GM19452 (cell line): Measurements from ENCODE around the gene MYO15B.

Source experiments
- ATAC-seq: cut with Tn5 transposase; IDR thresholded peaks from one replicate; pipeline ENCODE4 v1.9.1; 2021; ENCODE audit not compliant: unreplicated experiment

Gene MYO15B

DNA sequence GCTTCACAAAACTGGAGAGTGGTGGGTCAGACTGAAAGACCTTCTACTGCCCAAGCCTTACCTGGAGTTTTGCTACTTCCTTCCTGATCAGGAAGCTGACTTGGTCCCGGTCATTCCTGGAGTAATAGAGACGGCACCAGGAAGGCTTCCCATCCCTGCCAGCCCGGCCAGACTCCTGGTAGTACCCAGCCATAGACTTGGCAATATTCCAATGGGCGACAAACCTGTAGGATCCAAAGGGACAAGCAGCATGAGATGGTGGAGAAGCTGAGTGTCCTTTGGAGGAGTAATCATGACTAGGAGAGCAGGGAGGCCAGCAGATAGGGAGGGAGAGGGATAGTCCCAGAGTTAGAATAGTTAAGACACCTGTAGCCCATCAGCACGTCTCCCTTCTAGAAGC lies 70.6 kb downstream of the MYO15B start:
- no peak for ATAC-seq

DNA sequence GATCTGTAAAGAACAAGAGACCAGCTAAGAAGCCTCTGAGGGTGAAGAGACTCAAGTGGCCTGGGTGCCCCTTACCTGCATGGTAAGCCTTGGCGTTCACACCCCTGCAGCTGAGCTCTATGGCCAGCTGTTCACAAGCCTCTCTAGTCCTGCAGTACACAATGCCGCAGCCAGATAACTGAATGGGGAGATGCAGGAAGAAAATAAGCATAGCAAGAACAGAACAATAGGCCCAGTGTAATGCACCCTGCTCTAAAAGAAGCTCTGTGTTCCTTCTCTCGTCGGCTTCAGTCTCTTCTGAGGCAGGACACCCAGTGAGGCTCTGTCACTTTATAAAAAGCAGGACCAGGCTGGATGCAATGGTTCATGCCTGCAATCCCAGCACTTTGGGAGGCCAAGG lies 73.9 kb downstream of the MYO15B start:
- ATAC-seq: no peak

DNA sequence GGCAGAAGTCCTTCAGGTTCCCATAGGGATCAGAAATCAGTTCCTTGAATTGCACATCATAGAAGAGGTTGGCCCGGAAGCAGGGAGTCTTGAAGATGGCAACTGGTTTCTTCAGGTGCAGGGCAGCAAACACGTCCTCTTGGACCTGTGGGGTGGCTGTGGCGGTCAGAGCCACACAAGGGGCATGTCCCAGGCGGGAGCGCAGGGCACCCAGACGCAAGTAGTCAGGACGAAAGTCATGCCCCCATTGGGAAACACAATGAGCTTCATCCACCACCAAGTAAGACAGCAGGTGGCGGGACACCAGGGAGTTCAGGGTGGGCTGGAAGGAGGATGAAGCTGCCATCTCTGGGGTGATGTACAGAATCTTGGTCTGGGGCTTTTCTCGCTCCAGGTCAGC lies 74.9 kb downstream of the MYO15B start:
- ATAC-seq: no peak

DNA sequence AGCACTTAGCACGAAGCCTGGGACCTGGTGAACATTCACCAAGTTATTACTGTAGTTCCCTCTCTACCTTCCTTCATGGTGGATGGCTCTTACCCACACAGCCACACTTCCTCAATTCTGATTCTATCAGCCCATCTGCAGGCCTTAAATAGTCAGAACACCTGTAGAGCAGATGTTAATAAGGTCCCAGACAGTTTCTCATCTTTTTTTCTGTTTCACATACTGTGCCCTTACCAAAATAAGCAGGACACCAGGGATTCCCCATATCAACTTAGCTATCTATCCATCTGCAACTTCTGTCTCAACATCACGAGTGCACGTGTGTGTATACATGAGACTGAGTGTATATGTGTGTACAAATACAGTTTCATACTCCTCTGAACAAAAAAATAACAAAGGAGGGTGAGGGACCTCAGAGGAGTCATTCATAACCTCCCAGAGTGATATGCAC lies 76.5 kb downstream of the MYO15B start:
- peak; percentile 69 for ATAC-seq

DNA sequence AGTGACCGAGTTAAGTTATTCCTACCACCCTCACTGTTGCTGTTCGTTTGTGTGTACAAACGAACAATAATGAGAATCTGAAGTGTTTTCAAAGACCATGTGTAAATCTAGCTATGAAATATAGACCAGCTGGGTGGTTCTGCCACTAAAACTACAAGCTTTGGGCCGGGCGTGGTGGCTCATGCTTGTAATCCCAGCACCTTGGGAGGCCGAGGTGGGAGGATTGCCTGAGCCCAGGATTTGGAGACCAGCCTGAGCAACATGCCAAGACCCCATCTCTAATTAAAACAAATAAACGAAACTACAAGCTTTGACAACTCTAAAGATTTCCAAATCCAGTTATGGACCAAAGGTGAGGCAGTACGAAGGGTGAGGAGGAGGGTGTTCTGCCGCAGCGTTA lies 78.4 kb downstream of the MYO15B start:
- ATAC-seq: no peak

DNA sequence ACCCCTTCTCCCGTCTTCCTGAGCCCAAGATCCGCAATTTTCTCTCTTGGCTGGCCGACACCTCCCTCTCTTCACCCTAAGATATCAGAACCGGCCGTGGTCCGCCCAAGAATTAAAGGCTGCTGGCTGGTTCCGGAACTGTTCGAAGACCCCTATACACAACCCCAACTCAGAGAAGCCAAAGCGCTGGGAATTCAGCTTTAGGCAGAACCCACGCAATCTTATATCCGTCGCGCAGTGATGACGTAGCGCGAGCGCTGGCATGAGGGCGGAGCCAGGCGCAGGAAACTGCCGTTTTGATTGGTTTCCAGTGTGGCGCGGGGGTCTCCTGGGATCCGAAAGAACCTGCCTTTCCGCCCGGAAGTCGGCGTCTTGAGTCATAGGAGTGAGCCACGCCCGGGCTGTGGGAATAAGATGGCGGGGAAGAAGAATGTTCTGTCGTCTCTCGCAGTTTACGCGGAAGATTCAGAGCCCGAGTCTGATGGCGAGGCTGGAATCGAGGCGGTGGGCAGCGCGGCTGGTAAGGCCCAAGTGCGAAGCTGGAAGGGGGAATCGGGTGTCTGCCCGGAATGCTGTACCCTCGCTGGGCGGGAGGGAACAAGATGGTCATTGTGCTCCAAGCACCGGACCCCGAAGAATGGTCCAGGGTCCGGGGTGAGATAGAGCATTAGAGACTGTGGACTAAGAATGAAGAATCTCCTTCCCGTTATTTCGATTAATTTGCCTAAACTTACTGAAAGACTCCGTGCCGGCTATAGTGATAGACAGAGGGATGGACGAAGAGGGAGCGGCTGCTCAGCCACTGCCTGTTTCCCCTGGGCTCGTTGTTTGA lies 79.6 kb downstream of the MYO15B start, which contains the start of the genes RECQL5 and SAP30BP:
RECQL5 (minus strand) TSS at position 196 of the 832 bp plus-strand sequence. CDS start 597 bp downstream, outside the sequence.
SAP30BP (plus strand) TSS at position 380 of the 832 bp plus-strand sequence; CDS start at position 415, 35 bp downstream.
- peak; percentile 62 for ATAC-seq

DNA sequence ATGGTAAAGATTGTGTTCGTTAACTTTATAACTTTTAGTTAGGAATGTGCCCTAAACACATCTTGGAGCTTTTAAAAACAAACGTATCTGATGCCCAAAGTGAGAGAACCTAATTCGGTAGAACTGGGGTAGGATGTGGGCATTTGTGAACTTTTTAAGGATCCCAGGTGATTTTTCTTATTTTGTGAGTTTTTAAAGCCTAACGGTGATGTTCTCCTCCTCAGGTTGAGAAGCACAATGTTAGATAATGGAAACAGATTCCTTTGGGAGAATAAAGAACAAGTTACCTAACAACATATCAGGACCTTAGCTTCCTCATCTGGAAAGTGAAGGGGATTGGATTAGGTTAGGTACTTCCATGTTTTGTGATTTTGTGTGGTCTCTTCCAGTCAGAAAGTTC lies 80.2 kb downstream of the MYO15B start:
- ATAC-seq: no peak

DNA sequence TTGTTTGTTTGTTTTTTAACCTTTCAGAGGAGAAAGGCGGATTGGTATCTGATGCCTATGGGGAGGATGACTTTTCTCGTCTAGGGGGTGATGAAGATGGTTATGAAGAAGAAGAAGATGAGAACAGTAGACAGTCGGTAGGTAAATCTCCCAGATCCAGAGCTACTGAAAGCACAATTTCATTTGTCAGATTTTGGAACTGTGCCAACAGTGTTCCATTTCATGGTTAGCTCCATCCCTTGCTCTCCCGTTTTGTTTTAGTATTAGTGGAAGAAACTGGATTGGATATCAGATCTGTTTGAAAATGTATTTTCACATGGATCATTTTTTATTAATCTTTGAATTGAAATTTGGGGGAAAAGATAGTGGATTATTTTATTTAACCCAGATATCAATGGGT lies 80.9 kb downstream of the MYO15B start:
- ATAC-seq: no peak

DNA sequence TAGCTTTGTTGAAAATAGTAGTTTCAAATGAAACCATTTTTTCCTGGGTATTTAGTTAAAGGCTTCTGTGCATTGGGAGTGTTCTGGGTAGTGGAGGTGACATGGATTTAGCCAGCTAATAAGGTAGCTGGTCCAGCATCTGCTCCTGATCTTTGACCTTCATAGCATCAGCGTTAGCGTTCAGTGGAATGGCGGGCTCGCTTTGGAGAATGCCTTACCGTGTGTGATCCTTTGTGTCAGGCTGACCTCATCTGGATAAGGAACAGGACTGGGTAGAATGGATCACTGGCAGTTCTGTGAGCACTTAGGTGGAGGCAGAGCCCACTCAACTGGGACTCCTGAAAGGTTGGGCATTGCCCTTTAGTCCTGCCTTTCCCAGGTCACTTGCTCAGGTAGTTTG lies 83.3 kb downstream of the MYO15B start:
- no peak for ATAC-seq

DNA sequence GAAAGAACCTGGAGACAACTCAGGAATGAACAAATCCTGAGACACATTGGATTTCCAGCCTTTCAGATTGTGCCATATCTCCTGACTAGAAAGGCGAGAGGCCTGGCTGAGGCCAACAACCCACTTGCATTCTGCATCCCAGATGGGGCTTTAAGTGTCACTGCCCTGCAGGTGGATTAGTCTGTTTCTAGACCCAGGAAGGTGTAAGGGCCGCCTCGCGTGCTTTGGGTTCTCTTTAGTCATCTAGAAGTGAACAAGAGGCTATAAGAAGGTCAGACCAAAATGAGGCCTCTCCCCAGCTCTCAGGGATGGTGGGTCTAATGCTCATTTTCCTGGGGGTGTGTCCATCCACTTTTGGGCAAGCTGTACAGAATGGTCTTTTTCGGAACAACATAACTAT lies 84.4 kb downstream of the MYO15B start:
- ATAC-seq: no peak

DNA sequence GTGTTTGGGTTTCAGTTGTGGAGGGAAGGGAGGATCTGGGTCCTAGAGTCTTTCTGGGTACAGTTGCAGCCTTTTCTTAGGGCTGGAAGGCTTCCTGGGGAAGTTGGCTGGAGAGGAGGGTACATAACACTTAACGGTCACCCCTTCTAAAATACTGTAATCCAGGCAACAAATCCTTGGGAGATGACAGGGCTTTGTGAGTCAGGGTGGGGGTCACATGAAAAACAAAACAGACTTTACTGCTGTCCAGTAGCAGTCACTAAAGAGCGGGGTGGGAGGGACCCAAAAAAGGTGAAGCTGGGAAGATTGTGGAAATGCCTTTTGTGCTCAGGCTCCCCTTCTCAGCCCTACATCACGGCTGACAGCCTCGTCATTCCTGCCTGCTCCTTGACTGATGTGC lies 85.9 kb downstream of the MYO15B start:
- no peak for ATAC-seq
